Measurements from ENCODE around the gene TRMT44.
"Not testable (repeated sequence)": the region's sequence is repeated elsewhere in the genome, so short reads cannot be mapped to it uniquely, and the experiment has no call there.

TRMT44 gene

DNA sequence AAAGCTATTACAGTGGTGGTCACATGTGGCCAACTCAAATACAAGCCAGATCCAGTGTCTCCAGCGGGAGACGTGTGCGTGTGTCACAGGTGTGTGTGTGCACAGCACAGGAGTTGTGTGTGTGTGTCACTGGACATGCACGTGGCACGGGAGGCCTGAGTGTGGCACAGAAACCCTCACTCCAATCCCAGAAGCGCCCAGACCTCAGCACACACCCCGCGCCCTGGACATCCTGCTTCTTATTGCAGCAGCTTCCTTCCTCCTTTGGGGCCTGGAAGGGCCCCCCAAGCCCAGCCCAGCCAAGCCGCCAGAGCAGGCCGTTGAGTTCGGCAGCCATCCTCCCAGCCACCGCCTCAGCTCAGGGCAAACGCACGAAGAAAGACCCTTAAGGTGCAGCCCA lies 37.9 kb upstream of the TRMT44 start:
- no peak overlapping the region for H3K4me3 ChIP-seq (ENCODE audit: low read depth, low read length)
- no peak for TF ChIP-seq CTCF (IDR thresholded peaks at IDR 0.05; ENCODE audit: low read depth, low read length)

DNA sequence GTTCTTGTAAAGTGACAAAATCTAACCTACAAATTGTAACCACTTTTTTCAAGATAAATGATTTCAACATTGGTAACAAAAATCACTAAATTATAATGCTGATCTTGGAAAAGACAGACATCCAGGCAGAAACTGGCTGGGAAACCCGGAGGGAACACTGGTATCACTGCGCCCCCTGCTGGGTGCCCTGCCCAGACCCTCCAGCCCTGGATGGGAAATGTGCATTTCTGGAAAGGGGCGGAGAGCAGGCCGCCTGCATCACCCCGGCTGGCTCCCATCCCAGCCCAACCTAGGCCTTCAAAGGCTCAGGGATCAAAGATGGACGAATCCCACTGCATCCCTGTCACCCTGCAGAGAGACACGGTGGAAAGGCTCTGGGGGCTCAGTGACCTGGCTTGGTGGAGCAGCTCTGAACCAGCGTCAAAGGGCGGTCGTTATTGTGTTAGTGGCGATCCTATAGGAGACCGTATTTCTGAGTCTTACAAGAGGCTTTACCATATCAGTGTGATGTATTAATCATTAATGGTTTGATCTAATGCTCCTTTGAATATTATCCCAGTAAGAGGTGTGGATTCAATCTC lies 37.3 kb upstream of the TRMT44 start:
- TF ChIP-seq CTCF (IDR thresholded peaks at IDR 0.05; ENCODE audit: low read depth, low read length) = peak; percentile 90
- no peak overlapping the region for H3K4me3 ChIP-seq (ENCODE audit: low read depth, low read length)

- no peak overlapping the region for H3K4me3 ChIP-seq (ENCODE audit: low read depth, low read length)
- TF ChIP-seq CTCF (IDR thresholded peaks at IDR 0.05; ENCODE audit: low read depth, low read length) = no peak
Observed at GRCh38 chr4:8403976-8404375, 36.6 kb upstream of the TRMT44 start.

GRCh38 chr4:8404791-8405515 lies 35.6 kb upstream of the TRMT44 start:
- TF ChIP-seq CTCF (IDR thresholded peaks at IDR 0.05; ENCODE audit: low read depth, low read length) = no peak
- H3K4me3 ChIP-seq (ENCODE audit: low read depth, low read length) = no peak overlapping the region

DNA sequence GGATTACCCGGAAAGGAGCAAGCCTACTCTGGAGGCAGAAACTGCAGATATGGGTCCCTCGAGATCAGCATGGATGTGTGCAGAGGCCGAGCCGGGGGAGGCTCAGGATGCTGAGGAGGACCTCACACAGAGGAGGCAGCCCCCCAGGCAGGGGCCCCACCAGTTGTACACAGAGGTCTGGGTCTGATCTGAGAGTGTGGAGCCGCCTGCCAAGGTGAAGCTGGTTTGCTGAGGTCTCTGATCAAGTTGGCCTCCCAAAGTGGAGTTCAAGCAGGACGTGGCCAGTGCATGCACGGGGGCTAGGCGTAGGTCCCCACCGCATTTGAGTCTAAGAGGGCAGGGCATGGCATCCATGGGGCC lies 35.1 kb upstream of the TRMT44 start:
- H3K4me3 ChIP-seq (ENCODE audit: low read depth, low read length) = no peak overlapping the region
- TF ChIP-seq CTCF (IDR thresholded peaks at IDR 0.05; ENCODE audit: low read depth, low read length) = no peak

- peak; percentile 27 for TF ChIP-seq CTCF (IDR thresholded peaks at IDR 0.05; ENCODE audit: low read depth, low read length)
- H3K4me3 ChIP-seq (ENCODE audit: low read depth, low read length) = not testable (repeated sequence)
Observed at GRCh38 chr4:8406887-8407286, 33.7 kb upstream of the TRMT44 start.

- TF ChIP-seq CTCF (IDR thresholded peaks at IDR 0.05; ENCODE audit: low read depth, low read length) = no peak
- H3K4me3 ChIP-seq (ENCODE audit: low read depth, low read length) = no peak overlapping the region
Observed at GRCh38 chr4:8407316-8407715, 33.3 kb upstream of the TRMT44 start.

All from WI38 (cell line).